Measurements from ENCODE around the gene CERS2.

Gene CERS2

DNA sequence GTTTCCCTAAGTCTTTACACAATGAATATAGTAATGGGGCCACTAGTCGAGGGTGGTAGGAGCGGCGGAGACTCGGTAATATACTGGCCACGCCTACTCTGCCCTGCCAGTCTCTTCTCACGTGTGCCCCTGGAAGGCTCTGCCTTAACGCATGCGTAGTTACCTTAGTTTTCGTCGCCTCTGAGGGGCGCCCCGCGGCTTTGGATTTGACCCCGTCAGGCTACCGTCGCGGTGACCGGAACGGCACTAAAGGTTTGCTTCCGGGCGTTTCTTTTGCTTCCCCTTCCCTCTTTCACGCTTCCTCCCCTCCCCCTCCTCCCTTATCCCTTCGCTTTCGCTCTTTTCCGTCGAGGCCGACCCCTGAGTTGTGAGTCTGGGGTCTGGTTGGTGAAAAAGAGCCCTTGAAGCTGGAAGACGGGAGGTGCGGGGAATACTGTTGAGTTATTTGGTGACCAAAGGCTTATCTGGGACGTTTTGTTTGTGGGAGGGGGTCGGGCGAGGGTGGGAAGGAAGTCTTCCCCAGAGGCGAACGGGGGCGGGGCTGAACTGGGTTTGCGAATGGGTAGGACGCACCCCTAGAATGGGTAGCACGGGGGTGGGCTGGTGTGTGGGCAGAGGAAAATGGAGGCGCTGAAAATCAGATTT lies 48.4 kb downstream of the CERS2 start, which contains the start of gene SETDB1:
TSS of gene SETDB1 (plus strand) at position 267 of the 645 bp plus-strand sequence. CDS start 1,352 bp downstream, outside the sequence.
- peak within 1 kb of the TSS; percentile 71 for H3K4me2 ChIP-seq (ENCODE audit: low read length)
- peak within 1 kb of the TSS; percentile 79 for H3K4me3 ChIP-seq (ENCODE audit: low read depth, low read length, poor library complexity, severe bottlenecking)
- H3K36me3 ChIP-seq (ENCODE audit: insufficient read depth, low read length) = peaks cover 37% of the 10 kb centered on the region
- peaks cover 23% of the 10 kb centered on the region for H3K4me1 ChIP-seq (ENCODE audit: insufficient read depth, low read length, severe bottlenecking)
- H3K9me2 ChIP-seq (ENCODE audit: low read depth, low read length) = no peaks in the 10 kb centered on the region
- H3K27ac ChIP-seq (ENCODE audit: low read depth, low read length, poor library complexity, severe bottlenecking) = peak within 1 kb of the TSS; percentile 76
- H3F3A ChIP-seq (ENCODE audit: insufficient read depth, low read length) = no peaks in the 10 kb centered on the region
- TF ChIP-seq, protein P1, sequence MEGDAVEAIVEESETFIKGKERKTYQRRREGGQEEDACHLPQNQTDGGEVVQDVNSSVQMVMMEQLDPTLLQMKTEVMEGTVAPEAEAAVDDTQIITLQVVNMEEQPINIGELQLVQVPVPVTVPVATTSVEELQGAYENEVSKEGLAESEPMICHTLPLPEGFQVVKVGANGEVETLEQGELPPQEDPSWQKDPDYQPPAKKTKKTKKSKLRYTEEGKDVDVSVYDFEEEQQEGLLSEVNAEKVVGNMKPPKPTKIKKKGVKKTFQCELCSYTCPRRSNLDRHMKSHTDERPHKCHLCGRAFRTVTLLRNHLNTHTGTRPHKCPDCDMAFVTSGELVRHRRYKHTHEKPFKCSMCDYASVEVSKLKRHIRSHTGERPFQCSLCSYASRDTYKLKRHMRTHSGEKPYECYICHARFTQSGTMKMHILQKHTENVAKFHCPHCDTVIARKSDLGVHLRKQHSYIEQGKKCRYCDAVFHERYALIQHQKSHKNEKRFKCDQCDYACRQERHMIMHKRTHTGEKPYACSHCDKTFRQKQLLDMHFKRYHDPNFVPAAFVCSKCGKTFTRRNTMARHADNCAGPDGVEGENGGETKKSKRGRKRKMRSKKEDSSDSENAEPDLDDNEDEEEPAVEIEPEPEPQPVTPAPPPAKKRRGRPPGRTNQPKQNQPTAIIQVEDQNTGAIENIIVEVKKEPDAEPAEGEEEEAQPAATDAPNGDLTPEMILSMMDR (IDR thresholded peaks at IDR 0.05; ENCODE audit: low read length) = no peak
- no peak for TF ChIP-seq EZH2 (IDR thresholded peaks at IDR 0.05; ENCODE audit: borderline replicate concordance, low read length)
- no peaks in the 10 kb centered on the region for H4K20me1 ChIP-seq (ENCODE audit: insufficient read depth, low read length)
- H3K27me3 ChIP-seq (ENCODE audit: insufficient read depth, low read length) = no peaks in the 10 kb centered on the region
- H3K79me2 ChIP-seq (ENCODE audit: insufficient read depth, low read length) = no peaks in the 10 kb centered on the region; the same call in 1 of the 2 replicates
- peak within 1 kb of the TSS; percentile 87 for H3K9ac ChIP-seq (ENCODE audit: low read length)
- H2AFZ ChIP-seq (ENCODE audit: low read length) = no peak within 1 kb of the TSS
- H3K9me3 ChIP-seq (ENCODE audit: low read length) = no peaks in the 10 kb centered on the region

DNA sequence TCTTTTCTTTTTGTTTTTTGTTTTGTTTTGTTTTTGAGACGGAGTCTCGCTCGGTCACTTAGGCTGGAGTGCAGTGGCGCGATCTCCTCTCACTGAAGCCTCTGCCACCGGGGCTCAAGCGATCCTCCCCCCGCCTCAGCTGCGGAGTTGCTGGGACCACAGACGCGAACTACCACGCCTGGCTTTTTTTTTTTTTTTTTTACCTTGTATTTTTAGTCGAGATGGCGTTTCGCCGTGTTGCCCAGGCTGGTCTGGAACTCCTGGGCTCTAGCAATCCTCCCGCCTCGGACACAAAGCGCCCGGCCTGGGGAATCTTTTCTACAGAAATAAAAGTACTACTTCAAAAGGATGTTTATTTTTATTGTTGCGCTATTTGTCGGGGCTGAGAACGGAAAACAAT lies 49.6 kb downstream of the CERS2 start:
- H3K4me2 ChIP-seq (ENCODE audit: low read length) = peak overlapping the region; percentile 71
- peak overlapping the region; percentile 37; the same call in 1 of the 2 replicates for H3K9ac ChIP-seq (ENCODE audit: low read length)

DNA sequence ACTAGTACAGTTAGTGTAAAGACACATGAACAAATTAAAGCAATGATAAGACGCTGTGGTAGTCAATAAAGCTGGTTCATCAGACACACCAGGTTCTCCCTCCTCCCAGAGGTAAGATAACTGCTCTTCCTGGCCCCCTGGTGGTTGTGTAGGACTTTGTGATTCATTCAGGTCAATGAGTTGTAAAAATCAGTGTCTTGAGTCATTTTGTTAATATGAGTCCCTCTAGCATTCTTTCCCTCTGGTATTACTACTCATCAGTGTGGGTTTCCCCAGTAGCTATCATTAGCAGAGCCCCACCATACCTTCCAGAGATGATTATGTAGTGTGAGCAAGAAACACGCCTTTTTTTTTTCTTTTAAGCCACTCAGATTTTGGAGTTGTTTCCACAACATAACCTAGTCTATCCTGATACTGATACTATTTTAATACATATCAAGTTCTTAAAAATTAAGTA lies 52.1 kb downstream of the CERS2 start:
- Histone ChIP-seq H3K4me1 (ENCODE audit: insufficient read depth, low read length, severe bottlenecking) (peaks cover 23% of the 10 kb centered on the region), H4K20me1 (ENCODE audit: insufficient read depth, low read length) (no peaks in the 10 kb centered on the region), H3K4me3 (ENCODE audit: low read depth, low read length, poor library complexity, severe bottlenecking) (no peak overlapping the region), H3K79me2 (ENCODE audit: insufficient read depth, low read length) (no peaks in the 10 kb centered on the region; the same call in 1 of the 2 replicates), H3K9ac (ENCODE audit: low read length) (no peak overlapping the region), H3F3A (ENCODE audit: insufficient read depth, low read length) (no peaks in the 10 kb centered on the region), H3K27ac (ENCODE audit: low read depth, low read length, poor library complexity, severe bottlenecking) (no peak overlapping the region), H3K36me3 (ENCODE audit: insufficient read depth, low read length) (peaks cover 4% of the 10 kb centered on the region), H3K4me2 (ENCODE audit: low read length) (no peak overlapping the region), H3K9me3 (ENCODE audit: low read length) (no peaks in the 10 kb centered on the region), H2AFZ (ENCODE audit: low read length) (0 out of 2 replicates have a peak overlapping the region, but pooled peaks have one; percentile 39), H3K27me3 (ENCODE audit: insufficient read depth, low read length) (no peaks in the 10 kb centered on the region), H3K9me2 (ENCODE audit: low read depth, low read length) (no peaks in the 10 kb centered on the region)
- TF ChIP-seq, protein P1 (IDR thresholded peaks at IDR 0.05; ENCODE audit: low read length) = peak; percentile 87
- no peak for TF ChIP-seq EZH2 (IDR thresholded peaks at IDR 0.05; ENCODE audit: borderline replicate concordance, low read length)

More for the DNA sequence above, 49.6 kb downstream of the CERS2 start:
- Histone ChIP-seq H3F3A (ENCODE audit: insufficient read depth, low read length) (no peaks in the 10 kb centered on the region), H2AFZ (ENCODE audit: low read length) (no peak overlapping the region), H4K20me1 (ENCODE audit: insufficient read depth, low read length) (no peaks in the 10 kb centered on the region), H3K79me2 (ENCODE audit: insufficient read depth, low read length) (no peaks in the 10 kb centered on the region; the same call in 1 of the 2 replicates), H3K36me3 (ENCODE audit: insufficient read depth, low read length) (peaks cover 26% of the 10 kb centered on the region), H3K4me1 (ENCODE audit: insufficient read depth, low read length, severe bottlenecking) (peaks cover 23% of the 10 kb centered on the region), H3K27ac (ENCODE audit: low read depth, low read length, poor library complexity, severe bottlenecking) (peak overlapping the region; percentile 76), H3K4me3 (ENCODE audit: low read depth, low read length, poor library complexity, severe bottlenecking) (peak overlapping the region; percentile 79), H3K27me3 (ENCODE audit: insufficient read depth, low read length) (no peaks in the 10 kb centered on the region), H3K9me3 (ENCODE audit: low read length) (no peaks in the 10 kb centered on the region), H3K9me2 (ENCODE audit: low read depth, low read length) (no peaks in the 10 kb centered on the region)
- no peak for TF ChIP-seq EZH2 (IDR thresholded peaks at IDR 0.05; ENCODE audit: borderline replicate concordance, low read length)
- TF ChIP-seq, protein P1 (IDR thresholded peaks at IDR 0.05; ENCODE audit: low read length) = no peak

Measured in OCI-LY1 (cell line).